ENCODE data around the gene LMAN2L. TPM values are rescaled to one million over a fixed set of nuclear protein-coding genes. Genes with fewer than 3 reads are reported as not detected.

LMAN2L gene
- total and polyA plus RNA-seq, 7 donors: 8.6 to 24.1 (median 12.7) TPM

GRCh38 chr2:96687266-96687665 is 52.6 kb downstream of the LMAN2L start:
- DNase-seq (no peak), ATAC-seq (no peak)
- H3K36me3 ChIP-seq (ENCODE audit: insufficient read depth in 1 of 2, low read depth in 1 of 2): no peaks in the 10 kb centered on the region
- no peak for TF ChIP-seq CTCF (IDR thresholded peaks at IDR 0.05)
- 96 to 98% (median 97%) methylated on average over 3 of the region's 3 CpGs for WGBS, 3 donors
- H3K9me3 ChIP-seq: no peaks in the 10 kb centered on the region
- no peak overlapping the region for H3K4me3 ChIP-seq
- H3K27me3 ChIP-seq (ENCODE audit: insufficient read depth in 3 of 3, low read length in 2 of 3): no peaks in the 10 kb centered on the region
- H3K4me1 ChIP-seq: no peaks in the 10 kb centered on the region
- intact Hi-C loops (cut with DNase I): no loop called here
- H3K27ac ChIP-seq: no peak overlapping the region

GRCh38 chr2:96685577-96686459 is 54.0 kb downstream of the LMAN2L start:
- DNase-seq: no peak
- Histone ChIP-seq H3K27me3 (ENCODE audit: insufficient read depth in 3 of 3, low read length in 2 of 3) (no peaks in the 10 kb centered on the region), H3K9me3 (no peaks in the 10 kb centered on the region), H3K4me3 (no peak overlapping the region), H3K36me3 (ENCODE audit: insufficient read depth in 1 of 2, low read depth in 1 of 2) (no peaks in the 10 kb centered on the region), H3K4me1 (no peaks in the 10 kb centered on the region), H3K27ac (no peak overlapping the region)
- TF ChIP-seq CTCF (IDR thresholded peaks at IDR 0.05): no peak
- peak; percentile 21 to 43 (median 34) for ATAC-seq
- intact Hi-C loops (cut with DNase I): no loop called here
- WGBS, 3 donors: 35 to 42% (median 38%) methylated on average over 19 of the region's 19 CpGs

- no peak for TF ChIP-seq CTCF (IDR thresholded peaks at IDR 0.05)
- Histone ChIP-seq H3K27ac (no peak overlapping the region), H3K36me3 (ENCODE audit: insufficient read depth in 1 of 2, low read depth in 1 of 2) (no peaks in the 10 kb centered on the region), H3K9me3 (no peaks in the 10 kb centered on the region), H3K4me1 (no peaks in the 10 kb centered on the region), H3K4me3 (no peak overlapping the region), H3K27me3 (ENCODE audit: insufficient read depth in 3 of 3, low read length in 2 of 3) (no peaks in the 10 kb centered on the region)
- WGBS, 3 donors: 35 to 40% (median 37%) methylated on average over 16 of the region's 16 CpGs
- intact Hi-C loops (cut with DNase I): no loop called here
- ATAC-seq (no peak), DNase-seq (no peak)
Observed at GRCh38 chr2:96684883-96685576, 54.8 kb downstream of the LMAN2L start.

- Histone ChIP-seq H3K36me3 (ENCODE audit: insufficient read depth in 1 of 2, low read depth in 1 of 2) (no peaks in the 10 kb centered on the region), H3K27me3 (ENCODE audit: insufficient read depth in 3 of 3, low read length in 2 of 3) (no peaks in the 10 kb centered on the region), H3K4me1 (no peaks in the 10 kb centered on the region), H3K4me3 (no peak overlapping the region), H3K27ac (no peak overlapping the region), H3K9me3 (no peaks in the 10 kb centered on the region)
- ATAC-seq (no peak), DNase-seq (no peak)
- TF ChIP-seq CTCF (IDR thresholded peaks at IDR 0.05): no peak
- intact Hi-C loops (cut with DNase I): no loop called here
- WGBS, 3 donors: 88 to 90% (median 89%) methylated on average over 13 of the region's 13 CpGs
Observed at GRCh38 chr2:96683972-96684820, 55.7 kb downstream of the LMAN2L start.
